ENCODE data around the gene FAM170B. TPM values are rescaled to one million over a fixed set of nuclear protein-coding genes. Genes with fewer than 3 reads are reported as not detected.

The FAM170B gene
- total RNA-seq, 1 donor: not detected

DNA sequence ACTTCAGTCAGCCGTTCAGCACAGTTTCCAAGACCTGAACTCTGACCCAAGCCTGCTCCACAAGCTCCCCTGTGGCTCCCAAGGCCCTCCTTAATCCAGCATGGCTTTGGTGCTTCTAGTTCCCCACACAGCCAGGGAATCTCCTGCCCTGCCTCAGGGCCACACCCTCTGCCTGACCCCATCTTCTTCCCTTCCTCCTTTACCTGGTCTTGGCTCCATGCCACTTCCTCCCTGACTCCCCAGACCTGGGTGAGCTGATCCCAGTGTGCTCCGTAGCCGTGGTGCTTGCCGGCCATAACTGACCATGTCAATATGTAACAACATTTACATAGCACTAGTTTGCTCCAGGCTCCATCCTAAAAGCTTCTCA is 34.3 kb upstream of the FAM170B start:
- no peak overlapping the region for H3K4me3 ChIP-seq (ENCODE audit: low read depth, low read length)
- DNase-seq (ENCODE audit: low read depth): no peak
- TF ChIP-seq, protein P1, sequence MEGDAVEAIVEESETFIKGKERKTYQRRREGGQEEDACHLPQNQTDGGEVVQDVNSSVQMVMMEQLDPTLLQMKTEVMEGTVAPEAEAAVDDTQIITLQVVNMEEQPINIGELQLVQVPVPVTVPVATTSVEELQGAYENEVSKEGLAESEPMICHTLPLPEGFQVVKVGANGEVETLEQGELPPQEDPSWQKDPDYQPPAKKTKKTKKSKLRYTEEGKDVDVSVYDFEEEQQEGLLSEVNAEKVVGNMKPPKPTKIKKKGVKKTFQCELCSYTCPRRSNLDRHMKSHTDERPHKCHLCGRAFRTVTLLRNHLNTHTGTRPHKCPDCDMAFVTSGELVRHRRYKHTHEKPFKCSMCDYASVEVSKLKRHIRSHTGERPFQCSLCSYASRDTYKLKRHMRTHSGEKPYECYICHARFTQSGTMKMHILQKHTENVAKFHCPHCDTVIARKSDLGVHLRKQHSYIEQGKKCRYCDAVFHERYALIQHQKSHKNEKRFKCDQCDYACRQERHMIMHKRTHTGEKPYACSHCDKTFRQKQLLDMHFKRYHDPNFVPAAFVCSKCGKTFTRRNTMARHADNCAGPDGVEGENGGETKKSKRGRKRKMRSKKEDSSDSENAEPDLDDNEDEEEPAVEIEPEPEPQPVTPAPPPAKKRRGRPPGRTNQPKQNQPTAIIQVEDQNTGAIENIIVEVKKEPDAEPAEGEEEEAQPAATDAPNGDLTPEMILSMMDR (IDR thresholded peaks at IDR 0.05; ENCODE audit: insufficient read depth, low read depth, low read length): no peak

DNA sequence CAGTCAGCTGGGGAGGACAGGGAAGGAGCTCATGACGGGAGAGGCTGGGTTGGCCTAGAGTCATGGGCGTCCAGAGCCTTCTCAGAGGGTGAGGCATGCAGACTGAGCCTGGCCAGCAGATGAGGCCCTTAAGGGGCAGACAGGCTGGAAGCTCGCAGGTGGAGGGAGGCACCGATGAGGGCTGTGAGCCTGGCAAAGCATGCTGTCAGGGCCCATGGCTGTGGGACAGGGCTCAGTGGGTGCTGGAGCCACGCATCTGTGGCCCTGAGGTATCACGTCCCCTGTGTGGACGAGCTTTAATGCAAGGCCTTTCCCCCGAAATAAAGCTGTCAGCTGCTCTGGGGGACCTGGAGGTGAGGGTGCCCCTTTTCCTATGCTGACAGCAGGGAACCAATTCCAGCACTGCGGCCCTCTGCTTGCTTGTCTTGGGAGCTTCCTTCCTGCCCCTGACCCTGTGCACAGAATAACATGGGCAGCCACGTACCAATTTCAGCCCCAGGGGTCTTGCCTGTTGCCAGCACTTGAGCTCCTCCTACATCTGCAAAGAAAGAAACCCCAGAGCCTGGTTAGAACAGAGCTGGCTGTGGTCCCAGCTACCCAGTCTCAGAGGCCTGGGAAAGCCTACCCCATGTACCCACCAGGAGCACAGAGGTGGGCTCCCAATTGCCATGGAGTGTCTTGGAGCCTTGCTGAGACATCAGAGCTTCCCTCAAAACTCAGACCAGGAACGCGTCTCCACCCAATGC is 33.8 kb upstream of the FAM170B start:
- no peak for DNase-seq (ENCODE audit: low read depth)
- TF ChIP-seq, protein P1 (IDR thresholded peaks at IDR 0.05; ENCODE audit: insufficient read depth, low read depth, low read length): no peak
- H3K4me3 ChIP-seq (ENCODE audit: low read depth, low read length): no peak overlapping the region

DNA sequence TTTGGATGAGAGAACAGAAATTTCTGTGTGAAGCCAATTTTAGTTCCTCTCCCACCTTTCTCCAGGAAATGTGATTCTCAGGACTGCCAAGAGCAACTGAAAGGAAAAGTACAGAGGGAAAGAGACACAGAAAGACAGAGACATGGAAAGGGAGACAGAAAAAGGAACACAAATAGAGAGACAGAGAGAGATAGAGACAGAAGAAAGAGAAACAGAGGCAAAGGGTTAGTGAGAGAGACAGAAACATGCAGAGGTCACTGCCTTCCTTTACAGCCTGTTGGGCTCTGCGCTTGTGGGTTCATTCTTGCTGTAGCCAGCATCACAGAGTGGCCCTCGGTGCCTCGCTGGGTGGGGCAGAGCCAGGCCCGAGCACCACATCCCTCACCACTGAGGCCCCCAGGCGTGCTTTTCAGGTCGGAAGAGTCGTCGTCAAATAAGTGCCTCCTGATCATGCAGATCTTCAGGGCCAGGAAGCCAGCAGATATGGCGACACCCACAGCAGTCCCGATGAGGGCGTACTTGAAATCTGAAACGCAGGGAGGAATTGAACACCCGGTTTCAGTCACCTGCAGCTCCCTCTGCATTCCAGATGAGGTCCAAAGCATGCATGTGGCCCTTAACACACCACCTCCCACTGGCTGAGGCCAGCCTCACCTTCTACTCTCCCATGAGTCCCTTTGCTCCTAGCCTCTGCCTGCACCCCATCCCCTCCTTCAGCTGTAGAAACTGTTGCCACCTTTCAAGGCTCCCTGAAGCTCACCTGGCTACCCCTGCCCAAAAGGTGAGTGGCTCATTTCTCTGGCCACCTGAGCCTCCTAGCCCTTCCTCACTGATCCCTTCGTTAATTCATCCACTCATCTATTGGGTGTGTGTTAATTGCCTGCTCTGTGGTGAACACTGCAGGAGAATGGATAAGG is 32.9 kb upstream of the FAM170B start:
- TF ChIP-seq, protein P1 (IDR thresholded peaks at IDR 0.05; ENCODE audit: insufficient read depth, low read depth, low read length): no peak
- H3K4me3 ChIP-seq (ENCODE audit: low read depth, low read length): no peak overlapping the region
- no peak for DNase-seq (ENCODE audit: low read depth)

DNA sequence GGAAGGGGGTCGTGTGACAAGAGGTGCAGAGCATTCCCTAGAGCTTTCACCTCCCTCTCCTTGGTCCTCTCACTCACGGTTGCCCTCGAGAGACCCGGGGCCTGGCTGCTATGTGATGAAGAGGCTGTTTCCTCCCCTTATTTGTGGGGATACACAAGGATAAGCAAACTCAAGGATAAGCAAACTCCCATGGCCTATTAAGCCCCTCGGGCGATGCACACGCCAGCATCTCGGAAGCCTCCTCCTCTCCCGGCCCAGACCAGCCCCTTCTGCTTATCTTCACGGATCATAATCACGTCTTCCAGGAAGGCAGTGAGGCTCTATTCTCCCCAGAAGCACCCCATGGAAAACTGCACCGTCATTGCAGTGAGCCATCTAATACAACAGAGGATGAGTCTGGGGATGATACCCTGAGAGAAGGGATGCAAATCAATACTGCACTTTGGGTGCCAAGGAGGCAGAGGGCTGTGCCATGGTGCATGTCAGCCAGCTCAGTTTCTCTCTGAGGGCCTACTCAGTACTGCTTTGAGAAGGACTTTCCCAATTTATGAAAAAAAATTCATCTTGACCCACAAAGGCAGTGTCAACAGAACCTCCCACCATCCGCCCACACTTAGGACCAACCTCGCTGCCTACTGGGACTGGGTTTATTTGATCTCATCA is 32.1 kb upstream of the FAM170B start:
- H3K4me3 ChIP-seq (ENCODE audit: low read depth, low read length): no peak overlapping the region
- no peak for DNase-seq (ENCODE audit: low read depth)

DNA sequence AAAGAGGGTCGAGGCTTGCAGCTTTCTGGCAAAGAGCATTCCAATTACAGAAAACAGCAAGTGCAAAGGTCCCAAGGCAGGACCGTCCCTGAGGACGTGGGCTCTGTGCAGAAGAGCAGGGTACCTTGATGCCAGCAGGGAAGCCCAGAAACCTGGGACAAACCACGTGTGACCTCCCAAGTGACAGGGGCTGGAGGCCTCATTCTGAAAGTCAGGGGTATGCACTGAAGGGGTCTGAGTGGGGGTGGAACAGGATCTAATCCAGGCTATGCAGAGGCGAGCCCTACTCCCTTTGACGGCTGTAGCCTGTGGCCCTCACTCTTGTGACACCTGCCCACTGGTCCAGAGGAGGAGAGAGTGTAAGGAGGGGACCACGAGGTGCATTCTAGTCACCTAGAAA is 31.4 kb upstream of the FAM170B start:
- DNase-seq (ENCODE audit: low read depth): no peak
- TF ChIP-seq, protein P1 (IDR thresholded peaks at IDR 0.05; ENCODE audit: insufficient read depth, low read depth, low read length): no peak
- no peak overlapping the region for H3K4me3 ChIP-seq (ENCODE audit: low read depth, low read length)

More for the DNA sequence above, 32.1 kb upstream of the FAM170B start:
- TF ChIP-seq, protein P1 (IDR thresholded peaks at IDR 0.05; ENCODE audit: insufficient read depth, low read depth, low read length): no peak

DNA sequence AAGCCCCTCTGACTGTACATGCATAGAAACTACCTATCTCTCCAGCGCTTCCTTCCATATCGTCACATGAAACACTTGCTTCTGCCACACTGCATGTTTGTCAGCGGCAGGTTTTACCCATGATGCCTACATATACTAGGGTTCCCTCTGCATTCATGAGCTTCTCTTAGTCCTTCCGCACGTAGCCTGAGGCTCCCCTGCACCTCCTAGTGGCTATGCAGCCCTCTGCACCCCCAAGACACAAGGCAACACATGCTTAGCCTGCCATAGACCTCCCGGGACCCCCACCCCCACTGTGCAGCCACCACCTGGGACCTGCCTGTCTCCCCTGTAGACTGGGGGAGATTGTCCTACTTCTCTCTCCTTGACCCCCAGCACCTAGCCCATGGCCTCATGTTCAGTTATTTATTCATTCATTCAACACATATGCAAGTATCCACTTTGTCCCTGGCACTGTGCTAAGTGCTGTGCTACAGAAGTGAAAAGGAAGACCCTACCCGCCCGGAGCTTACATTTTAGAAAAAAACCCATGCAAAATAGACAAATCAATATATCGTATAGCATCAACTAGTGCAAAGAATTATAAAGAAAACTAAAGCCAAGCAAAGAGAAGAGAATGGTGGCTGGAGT is 30.9 kb upstream of the FAM170B start:
- peak; percentile 43 for DNase-seq (ENCODE audit: low read depth)
- TF ChIP-seq, protein P1 (IDR thresholded peaks at IDR 0.05; ENCODE audit: insufficient read depth, low read depth, low read length): peak; percentile 74
- no peak overlapping the region for H3K4me3 ChIP-seq (ENCODE audit: low read depth, low read length)

Data from fibroblast of villous mesenchyme (primary cell).